GM12873 (cell line): ENCODE data around the gene CCR5AS.

Source experiments
- TF ChIP-seq, protein P1 (sequence below): IDR thresholded peaks from 2 replicates; pipeline ENCODE4 v1.5.1; 2012; ENCODE audit warnings: low read depth, mild to moderate bottlenecking, moderate library complexity, low read length, control low read depth; ENCODE audit not compliant: insufficient read depth; ENCODE audit errors: missing control alignments

Gene CCR5AS

GRCh38 chr3:46374755-46375154 is 32.1 kb downstream of the CCR5AS start:
- TF ChIP-seq, protein P1, sequence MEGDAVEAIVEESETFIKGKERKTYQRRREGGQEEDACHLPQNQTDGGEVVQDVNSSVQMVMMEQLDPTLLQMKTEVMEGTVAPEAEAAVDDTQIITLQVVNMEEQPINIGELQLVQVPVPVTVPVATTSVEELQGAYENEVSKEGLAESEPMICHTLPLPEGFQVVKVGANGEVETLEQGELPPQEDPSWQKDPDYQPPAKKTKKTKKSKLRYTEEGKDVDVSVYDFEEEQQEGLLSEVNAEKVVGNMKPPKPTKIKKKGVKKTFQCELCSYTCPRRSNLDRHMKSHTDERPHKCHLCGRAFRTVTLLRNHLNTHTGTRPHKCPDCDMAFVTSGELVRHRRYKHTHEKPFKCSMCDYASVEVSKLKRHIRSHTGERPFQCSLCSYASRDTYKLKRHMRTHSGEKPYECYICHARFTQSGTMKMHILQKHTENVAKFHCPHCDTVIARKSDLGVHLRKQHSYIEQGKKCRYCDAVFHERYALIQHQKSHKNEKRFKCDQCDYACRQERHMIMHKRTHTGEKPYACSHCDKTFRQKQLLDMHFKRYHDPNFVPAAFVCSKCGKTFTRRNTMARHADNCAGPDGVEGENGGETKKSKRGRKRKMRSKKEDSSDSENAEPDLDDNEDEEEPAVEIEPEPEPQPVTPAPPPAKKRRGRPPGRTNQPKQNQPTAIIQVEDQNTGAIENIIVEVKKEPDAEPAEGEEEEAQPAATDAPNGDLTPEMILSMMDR = no peak

DNA sequence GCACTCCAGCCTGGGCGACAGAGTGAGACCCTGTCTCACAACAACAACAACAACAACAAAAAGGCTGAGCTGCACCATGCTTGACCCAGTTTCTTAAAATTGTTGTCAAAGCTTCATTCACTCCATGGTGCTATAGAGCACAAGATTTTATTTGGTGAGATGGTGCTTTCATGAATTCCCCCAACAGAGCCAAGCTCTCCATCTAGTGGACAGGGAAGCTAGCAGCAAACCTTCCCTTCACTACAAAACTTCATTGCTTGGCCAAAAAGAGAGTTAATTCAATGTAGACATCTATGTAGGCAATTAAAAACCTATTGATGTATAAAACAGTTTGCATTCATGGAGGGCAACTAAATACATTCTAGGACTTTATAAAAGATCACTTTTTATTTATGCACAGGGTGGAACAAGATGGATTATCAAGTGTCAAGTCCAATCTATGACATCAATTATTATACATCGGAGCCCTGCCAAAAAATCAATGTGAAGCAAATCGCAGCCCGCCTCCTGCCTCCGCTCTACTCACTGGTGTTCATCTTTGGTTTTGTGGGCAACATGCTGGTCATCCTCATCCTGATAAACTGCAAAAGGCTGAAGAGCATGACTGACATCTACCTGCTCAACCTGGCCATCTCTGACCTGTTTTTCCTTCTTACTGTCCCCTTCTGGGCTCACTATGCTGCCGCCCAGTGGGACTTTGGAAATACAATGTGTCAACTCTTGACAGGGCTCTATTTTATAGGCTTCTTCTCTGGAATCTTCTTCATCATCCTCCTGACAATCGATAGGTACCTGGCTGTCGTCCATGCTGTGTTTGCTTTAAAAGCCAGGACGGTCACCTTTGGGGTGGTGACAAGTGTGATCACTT is 34.1 kb downstream of the CCR5AS start:
- TF ChIP-seq, protein P1 = peak; percentile 73

DNA sequence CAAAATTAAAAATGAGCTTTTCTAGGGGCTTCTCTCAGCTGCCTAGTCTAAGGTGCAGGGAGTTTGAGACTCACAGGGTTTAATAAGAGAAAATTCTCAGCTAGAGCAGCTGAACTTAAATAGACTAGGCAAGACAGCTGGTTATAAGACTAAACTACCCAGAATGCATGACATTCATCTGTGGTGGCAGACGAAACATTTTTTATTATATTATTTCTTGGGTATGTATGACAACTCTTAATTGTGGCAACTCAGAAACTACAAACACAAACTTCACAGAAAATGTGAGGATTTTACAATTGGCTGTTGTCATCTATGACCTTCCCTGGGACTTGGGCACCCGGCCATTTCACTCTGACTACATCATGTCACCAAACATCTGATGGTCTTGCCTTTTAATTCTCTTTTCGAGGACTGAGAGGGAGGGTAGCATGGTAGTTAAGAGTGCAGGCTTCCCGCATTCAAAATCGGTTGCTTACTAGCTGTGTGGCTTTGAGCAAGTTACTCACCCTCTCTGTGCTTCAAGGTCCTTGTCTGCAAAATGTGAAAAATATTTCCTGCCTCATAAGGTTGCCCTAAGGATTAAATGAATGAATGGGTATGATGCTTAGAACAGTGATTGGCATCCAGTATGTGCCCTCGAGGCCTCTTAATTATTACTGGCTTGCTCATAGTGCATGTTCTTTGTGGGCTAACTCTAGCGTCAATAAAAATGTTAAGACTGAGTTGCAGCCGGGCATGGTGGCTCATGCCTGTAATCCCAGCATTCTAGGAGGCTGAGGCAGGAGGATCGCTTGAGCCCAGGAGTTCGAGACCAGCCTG is 35.1 kb downstream of the CCR5AS start:
- TF ChIP-seq, protein P1 = no peak

GRCh38 chr3:46370839-46371518 is 35.9 kb downstream of the CCR5AS start, which contains the start of gene CCR5:
CCR5 (plus strand) TSS chr3:46370946; CDS start chr3:46372903, 1,957 bp downstream.
- TF ChIP-seq, protein P1 = no peak

GRCh38 chr3:46369675-46370132 is 37.2 kb downstream of the CCR5AS start:
- TF ChIP-seq, protein P1 = no peak

DNA sequence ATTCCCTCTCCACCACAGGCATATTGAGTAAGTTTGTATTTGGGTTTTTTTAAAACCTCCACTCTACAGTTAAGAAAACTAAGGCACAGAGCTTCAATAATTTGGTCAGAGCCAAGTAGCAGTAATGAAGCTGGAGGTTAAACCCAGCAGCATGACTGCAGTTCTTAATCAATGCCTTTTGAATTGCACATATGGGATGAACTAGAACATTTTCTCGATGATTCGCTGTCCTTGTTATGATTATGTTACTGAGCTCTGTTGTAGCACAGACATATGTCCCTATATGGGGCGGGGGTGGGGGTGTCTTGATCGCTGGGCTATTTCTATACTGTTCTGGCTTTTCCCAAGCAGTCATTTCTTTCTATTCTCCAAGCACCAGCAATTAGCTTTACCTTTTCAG is 37.7 kb downstream of the CCR5AS start:
- TF ChIP-seq, protein P1 = no peak
